ENCODE measurements around the gene TSEN34. TPM values are rescaled to one million over a fixed set of nuclear protein-coding genes. Genes with fewer than 3 reads are reported as not detected.
"Not testable (repeated sequence)": the region's sequence is repeated elsewhere in the genome, so short reads cannot be mapped to it uniquely, and the experiment has no call there.

The TSEN34 gene
- total RNA-seq, 1 experiment from 2014 or later = 103 TPM

DNA sequence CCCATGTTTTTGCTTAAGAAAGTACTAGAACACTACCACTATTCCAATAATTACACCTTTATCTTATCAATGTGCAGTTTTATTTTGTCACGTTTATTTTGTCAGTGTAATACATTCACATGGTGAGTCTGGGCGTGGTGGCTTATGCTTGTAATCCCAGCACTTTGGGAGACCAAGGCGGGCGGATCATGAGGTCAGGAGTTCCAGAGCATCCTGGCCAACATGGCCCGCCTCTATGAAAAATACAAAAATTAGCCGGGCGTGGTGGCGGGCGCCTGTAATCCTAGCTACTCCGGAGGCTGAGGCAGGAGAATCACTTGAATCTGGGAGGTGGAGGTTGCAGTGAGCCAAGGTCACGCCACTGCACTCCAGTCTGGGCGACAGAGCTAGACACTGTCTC is 3.4 kb downstream of the TSEN34 start:
- not testable (repeated sequence) for H3K4me3 ChIP-seq, H3K27me3 ChIP-seq, DNase-seq, H3K9me3 ChIP-seq
- peaks cover 22% of the 10 kb centered on the region for H3K36me3 ChIP-seq

DNA sequence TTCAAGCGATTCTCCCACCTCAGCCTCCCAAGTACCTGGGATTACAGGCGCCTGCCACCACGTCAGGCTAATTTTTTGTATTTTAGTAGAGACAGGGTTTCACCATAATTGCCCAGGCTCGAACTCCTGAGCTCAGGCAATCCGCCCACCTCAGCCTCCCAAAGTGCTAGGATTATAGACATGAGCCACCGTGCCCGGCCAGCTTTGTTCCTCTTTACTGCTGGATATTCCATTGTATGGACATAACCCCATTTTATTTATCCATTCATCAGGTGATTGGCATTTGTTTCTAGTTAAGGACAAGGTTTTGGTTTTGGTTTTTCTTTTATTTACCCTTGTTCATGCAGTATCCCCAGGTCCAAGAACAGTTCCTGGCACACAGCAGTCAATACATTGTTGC is 5.4 kb downstream of the TSEN34 start:
- no peaks in the 10 kb centered on the region for H3K27me3 ChIP-seq
- H3K4me3 ChIP-seq = no peak overlapping the region
- DNase-seq = peak; percentile 77
- no peaks in the 10 kb centered on the region for H3K9me3 ChIP-seq
- H3K36me3 ChIP-seq = peaks cover 31% of the 10 kb centered on the region

DNA sequence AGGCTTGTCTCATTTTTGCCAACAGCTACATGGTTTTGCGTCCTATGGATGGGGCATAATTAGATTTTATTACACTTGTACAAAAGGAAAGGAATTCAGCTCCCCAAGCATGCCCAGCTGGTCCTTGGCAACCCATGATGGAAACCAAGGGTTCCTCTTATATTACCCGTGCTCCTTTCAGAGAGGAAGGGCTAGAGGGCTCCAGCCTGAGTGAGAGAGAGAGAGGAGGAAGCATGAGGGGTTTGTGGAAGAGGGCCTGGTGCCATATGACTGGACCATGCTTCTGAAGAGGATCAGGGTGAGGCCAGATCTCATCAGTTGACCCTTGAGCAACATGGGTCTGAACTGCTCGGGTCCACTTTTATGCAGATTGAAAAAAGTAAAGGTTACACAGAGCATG is 6.0 kb downstream of the TSEN34 start:
- no peak overlapping the region for H3K4me3 ChIP-seq
- H3K27me3 ChIP-seq = no peaks in the 10 kb centered on the region
- no peaks in the 10 kb centered on the region for H3K9me3 ChIP-seq
- no peak for DNase-seq
- H3K36me3 ChIP-seq = peaks cover 36% of the 10 kb centered on the region

DNA sequence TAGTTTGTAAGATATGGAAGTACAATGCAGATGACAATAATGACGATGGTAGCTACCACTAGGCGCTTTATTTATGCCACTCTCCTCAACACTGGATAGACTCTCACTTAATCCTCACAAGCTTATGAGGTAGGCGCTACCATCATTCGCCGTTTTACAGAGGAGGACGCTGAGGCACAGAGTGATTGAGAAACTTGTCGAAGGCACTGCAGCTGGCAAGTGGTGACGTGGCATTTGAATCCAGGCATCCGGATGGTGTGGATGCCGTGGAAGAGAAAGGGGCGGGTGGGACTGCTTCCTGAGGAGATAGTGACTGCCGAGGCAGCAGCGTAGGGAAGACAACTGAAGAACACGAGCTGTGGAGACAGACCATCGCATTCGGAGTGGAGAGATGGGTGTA is 8.3 kb downstream of the TSEN34 start:
- Histone ChIP-seq H3K36me3 (peaks cover 44% of the 10 kb centered on the region), H3K9me3 (no peaks in the 10 kb centered on the region), H3K27me3 (no peaks in the 10 kb centered on the region), H3K4me3 (no peak overlapping the region)
- no peak for DNase-seq

DNA sequence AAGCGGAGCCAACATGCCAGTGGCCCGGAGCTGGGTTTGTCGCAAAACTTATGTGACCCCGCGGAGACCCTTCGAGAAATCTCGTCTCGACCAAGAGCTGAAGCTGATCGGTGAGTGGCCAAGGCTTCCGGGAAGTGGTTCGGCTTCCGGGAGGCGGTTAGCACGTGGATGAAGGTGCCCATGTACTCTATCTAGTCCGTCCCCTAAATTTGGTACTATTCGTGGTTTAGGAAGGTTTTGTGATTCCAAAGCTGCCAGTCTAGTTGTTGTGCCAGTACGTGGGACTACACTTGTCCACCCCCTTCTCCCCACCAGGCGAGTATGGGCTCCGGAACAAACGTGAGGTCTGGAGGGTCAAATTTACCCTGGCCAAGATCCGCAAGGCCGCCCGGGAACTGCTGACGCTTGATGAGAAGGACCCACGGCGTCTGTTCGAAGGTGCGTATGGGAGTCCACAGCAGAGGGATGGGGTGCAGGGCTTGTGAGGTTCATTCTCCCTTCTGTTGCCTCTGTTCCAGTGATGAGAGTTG is 10.1 kb downstream of the TSEN34 start:
- Histone ChIP-seq H3K9me3 (no peaks in the 10 kb centered on the region), H3K4me3 (peak overlapping the region; percentile 82), H3K36me3 (peaks cover 56% of the 10 kb centered on the region), H3K27me3 (no peaks in the 10 kb centered on the region)
- no peak for DNase-seq

DNA sequence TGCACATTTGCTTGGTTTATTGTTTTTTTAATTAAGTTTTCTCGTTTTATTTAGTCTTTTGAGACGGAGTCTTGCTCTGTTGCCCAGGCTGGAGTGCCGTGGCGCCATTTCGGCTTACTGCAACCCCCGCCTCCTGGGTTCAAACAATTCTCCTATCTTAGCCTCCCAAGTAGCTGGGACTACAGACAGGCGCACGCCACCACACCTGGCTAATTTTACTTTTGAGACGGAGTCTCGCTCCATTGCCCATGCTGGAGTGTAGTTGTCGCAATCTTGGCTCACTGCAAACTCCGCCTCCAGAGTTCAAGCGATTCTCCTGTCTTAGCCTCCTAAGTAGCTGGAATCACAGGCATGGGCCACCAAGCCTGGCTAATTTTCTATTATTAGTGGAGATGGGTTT is 10.9 kb downstream of the TSEN34 start:
- H3K4me3 ChIP-seq = peak overlapping the region; percentile 82
- no peaks in the 10 kb centered on the region for H3K9me3 ChIP-seq
- DNase-seq = no peak
- no peaks in the 10 kb centered on the region for H3K27me3 ChIP-seq
- H3K36me3 ChIP-seq = peaks cover 63% of the 10 kb centered on the region

DNA sequence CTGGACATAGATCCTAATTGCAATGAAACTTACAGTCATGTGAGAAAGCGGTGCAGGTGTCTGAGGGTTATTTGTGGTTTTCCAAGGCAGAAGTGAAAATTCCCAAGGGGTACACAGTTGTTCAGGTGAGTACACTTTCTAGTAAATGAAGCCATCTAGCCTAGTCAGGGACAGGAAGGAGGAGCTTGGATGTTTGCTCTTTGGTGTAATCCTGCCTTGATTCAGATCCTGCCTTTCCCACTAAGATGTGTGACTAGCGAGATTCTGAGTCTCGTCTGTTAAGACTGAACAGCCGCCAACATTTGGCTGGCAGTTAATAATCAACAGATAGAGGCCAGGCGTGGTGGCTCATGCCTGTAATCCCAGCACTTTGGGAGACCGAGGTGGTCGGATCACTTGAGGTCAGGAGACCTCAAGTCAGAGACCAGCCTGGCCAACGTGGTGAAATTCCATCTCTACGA is 12.1 kb downstream of the TSEN34 start:
- peaks cover 75% of the 10 kb centered on the region for H3K36me3 ChIP-seq
- peak overlapping the region; percentile 82 for H3K4me3 ChIP-seq
- peak; percentile 66 for DNase-seq
- no peaks in the 10 kb centered on the region for H3K27me3 ChIP-seq
- H3K9me3 ChIP-seq = no peaks in the 10 kb centered on the region

DNA sequence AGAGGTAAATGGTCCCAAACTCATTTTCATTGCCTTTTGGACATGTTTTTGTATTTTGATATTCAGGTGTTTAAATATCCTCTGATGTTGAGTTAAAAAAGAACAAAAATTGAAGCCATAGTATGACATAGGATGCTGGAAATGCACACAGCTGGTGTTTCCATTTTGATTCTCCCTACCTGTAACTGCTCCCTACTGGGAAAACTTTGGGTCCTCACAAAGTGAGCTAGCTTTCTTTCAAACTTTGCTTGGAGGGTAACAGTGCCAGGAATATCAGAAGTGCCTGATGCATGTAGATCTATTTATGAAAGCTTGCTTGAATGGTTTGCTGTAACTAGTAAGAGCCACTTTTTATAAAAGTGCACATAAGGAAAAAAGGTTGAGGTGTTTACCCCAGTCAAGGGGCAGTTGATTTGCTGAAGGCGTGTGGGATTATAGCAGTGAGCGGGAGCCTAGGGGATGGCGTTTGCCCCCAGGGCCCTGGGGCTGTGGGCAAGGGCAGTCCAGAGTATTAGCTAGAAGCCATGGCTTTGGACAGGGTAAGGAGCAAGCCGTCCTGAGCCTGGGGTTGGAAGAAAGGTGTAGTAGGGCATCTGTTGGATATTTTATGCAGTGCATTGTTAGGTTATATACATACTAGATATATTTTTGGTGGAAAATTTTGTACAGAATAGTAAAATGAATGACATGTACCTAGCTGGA is 13.8 kb downstream of the TSEN34 start:
- Histone ChIP-seq H3K27me3 (no peaks in the 10 kb centered on the region), H3K9me3 (no peaks in the 10 kb centered on the region), H3K4me3 (peak overlapping the region; percentile 82; the same call in 1 of the 2 replicates), H3K36me3 (peaks cover 91% of the 10 kb centered on the region)
- no peak for DNase-seq

DNA sequence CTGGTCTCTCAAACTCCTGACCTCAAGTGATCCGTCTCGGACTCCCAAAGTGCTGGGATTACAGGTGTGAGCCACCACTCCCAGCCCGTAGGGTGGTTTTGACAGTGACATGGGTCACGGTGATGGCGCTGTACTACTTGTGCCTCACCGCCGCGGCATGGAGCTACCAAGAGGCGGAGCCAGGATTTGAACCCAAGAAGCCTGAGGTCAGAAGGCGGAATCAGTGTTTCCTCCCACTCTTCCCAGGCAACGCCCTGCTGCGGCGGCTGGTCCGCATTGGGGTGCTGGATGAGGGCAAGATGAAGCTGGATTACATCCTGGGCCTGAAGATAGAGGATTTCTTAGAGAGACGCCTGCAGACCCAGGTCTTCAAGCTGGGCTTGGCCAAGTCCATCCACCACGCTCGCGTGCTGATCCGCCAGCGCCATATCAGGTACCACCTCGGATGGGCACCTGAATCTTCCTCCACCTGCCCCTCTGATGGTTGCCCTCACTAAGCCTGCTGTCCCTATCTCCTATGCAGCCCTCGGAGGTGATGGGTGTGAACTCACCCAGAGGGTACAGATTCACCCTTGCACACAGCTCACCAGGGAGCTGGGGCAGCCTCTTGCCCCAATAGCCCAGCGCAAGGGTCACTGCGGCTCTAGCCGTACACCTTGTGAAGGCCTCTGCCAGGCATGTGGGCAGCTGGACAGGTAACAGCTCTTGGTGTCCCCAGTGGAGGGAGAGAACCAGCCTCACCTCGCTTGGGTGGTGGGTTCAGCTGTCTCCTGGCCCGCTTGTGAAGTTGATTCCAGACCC is 15.1 kb downstream of the TSEN34 start:
- H3K4me3 ChIP-seq = no peak overlapping the region
- H3K36me3 ChIP-seq = peaks cover 92% of the 10 kb centered on the region

DNA sequence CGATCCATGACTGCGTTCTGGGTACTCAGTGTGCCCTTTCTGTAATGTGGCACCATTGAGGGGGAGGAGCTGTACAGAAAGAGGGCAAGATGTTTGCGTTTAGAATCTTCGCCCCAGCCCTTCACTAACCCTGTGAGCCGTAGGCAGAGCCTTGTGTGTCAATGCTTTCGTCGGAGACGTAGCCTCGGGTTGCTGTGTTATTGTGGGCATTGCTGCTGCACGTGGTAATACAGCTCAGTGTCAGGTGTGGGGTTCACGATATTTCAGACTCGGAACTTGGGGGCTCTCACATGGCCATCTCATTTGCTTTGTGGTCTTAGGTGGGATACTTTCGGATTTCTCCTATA is 15.7 kb downstream of the TSEN34 start:
- H3K36me3 ChIP-seq = peaks cover 87% of the 10 kb centered on the region
- H3K9me3 ChIP-seq = no peaks in the 10 kb centered on the region
- no peak for DNase-seq
- H3K27me3 ChIP-seq = no peaks in the 10 kb centered on the region
- H3K4me3 ChIP-seq = no peak overlapping the region

More for the DNA sequence above, 15.1 kb downstream of the TSEN34 start:
- no peak for DNase-seq
- Histone ChIP-seq H3K27me3 (no peaks in the 10 kb centered on the region), H3K9me3 (no peaks in the 10 kb centered on the region)

DNA sequence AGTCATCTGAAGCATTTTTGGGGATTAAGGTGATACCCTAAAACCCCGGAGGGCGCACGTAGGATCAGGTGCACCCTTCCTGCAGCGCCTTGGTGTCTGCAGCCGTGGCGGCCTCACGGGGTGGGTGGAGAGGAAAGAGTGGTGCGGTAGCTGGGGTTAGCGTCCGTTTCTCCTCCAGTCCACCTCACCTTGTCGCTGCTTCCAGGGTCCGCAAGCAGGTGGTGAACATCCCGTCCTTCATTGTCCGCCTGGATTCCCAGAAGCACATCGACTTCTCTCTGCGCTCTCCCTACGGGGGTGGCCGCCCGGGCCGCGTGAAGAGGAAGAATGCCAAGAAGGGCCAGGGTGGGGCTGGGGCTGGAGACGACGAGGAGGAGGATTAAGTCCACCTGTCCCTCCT is 16.1 kb downstream of the TSEN34 start:
- not testable (repeated sequence) for DNase-seq, H3K9me3 ChIP-seq, H3K4me3 ChIP-seq, H3K27me3 ChIP-seq
- peaks cover 83% of the 10 kb centered on the region for H3K36me3 ChIP-seq

DNA sequence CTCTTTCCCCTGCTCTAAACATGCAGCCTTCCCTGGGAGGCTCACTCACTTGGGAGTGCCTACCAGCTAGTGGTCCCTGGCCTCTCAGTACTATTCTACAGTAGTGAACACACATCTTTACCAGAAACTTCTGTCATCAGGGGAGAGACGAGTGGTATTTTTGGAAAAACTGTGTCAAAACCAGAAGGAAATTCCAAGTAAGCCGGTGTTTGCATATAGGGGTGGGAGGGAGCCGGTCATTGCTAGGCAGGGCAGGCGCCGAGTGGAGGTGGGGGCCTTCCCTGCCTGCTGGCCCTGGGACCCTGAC is 16.5 kb downstream of the TSEN34 start:
- H3K9me3 ChIP-seq = no peaks in the 10 kb centered on the region
- peaks cover 81% of the 10 kb centered on the region for H3K36me3 ChIP-seq
- no peak for DNase-seq
- H3K4me3 ChIP-seq = no peak overlapping the region
- no peaks in the 10 kb centered on the region for H3K27me3 ChIP-seq

DNA sequence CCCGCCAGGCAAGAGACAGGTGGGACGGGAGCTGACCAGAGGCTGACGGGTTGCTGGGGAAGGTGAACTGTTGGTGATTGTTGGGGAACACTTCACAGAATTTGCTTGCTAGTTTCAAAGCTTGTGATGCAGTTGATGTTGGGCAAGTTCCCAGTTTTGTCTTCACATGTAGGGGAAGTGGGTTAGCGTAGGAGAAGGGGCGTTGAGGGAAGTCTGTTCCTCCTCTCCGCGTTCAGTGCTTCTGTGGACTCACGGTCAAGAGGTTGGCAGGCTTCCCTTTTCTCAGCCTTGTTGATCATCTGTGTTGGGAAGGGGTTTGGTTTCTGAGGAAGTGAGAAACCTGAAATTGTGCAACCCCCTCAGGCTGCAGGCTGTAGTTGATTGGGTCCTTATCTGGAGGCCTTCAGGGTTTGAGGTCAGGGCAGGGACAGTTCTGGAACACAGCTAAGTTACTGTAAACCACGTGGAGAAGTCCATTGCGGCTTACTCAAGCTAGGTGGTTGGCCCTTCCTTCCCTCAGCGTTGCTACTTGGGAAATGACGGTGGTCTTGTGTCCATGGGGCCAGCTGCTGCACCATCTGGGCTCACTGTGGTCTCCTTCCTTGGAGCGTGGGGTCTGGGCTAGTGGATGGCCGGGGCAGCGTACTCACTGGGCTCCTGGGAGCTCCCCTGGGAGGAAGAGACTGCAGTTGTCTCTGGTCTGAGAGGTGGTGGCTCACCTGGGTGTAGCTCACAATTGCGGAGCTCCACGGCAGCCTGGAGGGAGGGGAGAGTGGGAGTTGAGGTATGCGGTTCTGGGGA is 17.1 kb downstream of the TSEN34 start:
- no peak for DNase-seq
- Histone ChIP-seq H3K36me3 (peaks cover 79% of the 10 kb centered on the region), H3K27me3 (no peaks in the 10 kb centered on the region), H3K4me3 (no peak overlapping the region), H3K9me3 (no peaks in the 10 kb centered on the region)

DNA sequence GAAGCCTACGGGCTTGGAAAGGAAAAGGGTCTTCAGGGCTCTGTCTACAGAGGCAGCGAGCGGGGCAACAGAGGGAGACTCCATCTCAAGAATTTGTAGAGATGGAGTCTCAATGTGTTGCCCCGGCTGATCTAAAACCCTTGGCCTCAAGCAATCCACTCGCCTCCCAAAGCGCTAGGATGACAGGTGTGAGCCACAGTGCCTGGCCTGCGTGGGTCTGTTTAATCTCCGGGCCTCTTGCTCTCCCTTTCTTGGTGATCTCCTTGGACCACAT is 17.6 kb downstream of the TSEN34 start:
- no peak overlapping the region for H3K4me3 ChIP-seq
- H3K9me3 ChIP-seq = no peaks in the 10 kb centered on the region
- DNase-seq = no peak
- peaks cover 73% of the 10 kb centered on the region for H3K36me3 ChIP-seq
- H3K27me3 ChIP-seq = no peaks in the 10 kb centered on the region

DNA sequence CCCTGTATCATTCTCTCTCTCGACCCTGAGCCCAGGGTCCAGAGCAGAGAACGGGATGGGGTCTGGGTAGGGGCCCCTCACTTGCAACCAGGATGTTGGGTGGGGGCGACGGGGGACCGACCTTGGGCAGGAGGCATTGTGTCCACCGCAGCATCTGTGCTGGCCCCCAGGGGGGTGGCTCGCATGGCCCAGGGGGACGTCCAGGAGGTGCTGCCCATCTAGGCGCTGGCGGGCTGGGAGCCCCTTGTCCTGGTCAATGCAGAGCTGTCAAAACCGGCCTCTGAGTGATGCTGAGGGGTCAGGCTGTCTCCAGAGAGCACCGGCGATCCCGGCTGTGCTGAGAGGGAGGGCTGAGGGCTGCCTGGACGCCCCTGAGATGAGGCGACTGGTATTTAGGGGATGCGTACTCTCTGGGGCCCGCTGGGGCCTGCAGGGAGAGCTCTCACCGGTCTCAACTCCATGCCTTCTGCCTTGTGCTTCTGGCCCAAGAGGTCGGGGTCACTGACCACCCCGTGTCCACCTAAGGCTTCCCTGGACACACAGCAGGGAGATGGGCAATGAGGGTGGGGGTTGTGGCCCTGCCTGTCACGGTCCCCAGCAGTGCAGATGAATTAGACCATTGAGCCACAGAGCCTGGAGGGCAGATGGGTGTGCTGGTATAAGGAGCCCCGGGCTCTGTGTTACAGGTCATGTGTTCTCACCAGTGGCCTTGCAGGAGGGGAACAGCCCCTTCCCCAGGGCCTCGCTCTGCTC is 18.1 kb downstream of the TSEN34 start:
- peak; percentile 35 for DNase-seq

DNA sequence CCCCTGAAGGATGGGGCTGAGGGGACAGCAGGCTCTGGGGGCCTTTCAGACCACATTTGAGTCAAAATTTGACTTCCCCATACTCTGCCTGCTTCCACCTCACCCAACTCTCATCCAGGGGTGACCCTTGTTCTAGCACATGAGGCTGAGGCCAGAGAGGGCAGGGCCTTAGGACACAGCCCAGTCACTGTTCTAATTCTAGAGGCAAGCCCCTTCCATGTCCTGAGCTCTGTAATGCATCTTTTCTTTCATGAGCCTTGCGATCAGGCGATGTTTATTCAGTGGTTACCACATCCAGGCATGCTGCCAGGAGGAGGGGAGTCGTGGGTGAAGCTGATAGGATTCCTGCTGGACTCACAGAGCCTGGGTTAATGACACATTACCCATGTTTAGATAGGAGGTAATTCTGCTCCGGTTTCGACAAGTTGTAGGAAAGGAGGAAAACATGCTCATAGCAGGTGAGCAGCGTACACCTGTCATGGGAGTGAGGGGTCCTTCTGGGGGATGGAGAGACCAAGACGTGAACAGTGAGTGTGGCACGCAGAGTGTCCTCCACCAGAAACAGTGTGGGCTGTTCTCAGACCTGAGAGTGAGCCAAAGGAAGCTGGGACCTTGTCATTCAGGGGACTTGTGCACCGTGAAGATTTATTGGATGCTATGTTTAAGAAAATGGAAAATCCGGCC is 18.8 kb downstream of the TSEN34 start:
- peak; percentile 95 for DNase-seq
- Histone ChIP-seq H3K36me3 (peaks cover 61% of the 10 kb centered on the region), H3K9me3 (no peaks in the 10 kb centered on the region), H3K4me3 (no peak overlapping the region), H3K27me3 (no peaks in the 10 kb centered on the region)

More for the DNA sequence above, 18.1 kb downstream of the TSEN34 start:
- Histone ChIP-seq H3K4me3 (no peak overlapping the region), H3K36me3 (peaks cover 68% of the 10 kb centered on the region), H3K9me3 (no peaks in the 10 kb centered on the region), H3K27me3 (no peaks in the 10 kb centered on the region)
